HG02870 (cell line): ENCODE measurements around the gene PROK2.

Experiments used
- ATAC-seq: cut with Tn5 transposase; IDR thresholded peaks from one replicate; pipeline ENCODE4 v1.9.1; 2021; ENCODE audit warnings: mild to moderate bottlenecking, moderate library complexity; ENCODE audit not compliant: unreplicated experiment

Gene PROK2

GRCh38 chr3:71751602-71752001 lies 33.3 kb downstream of the PROK2 start:
- no peak for ATAC-seq

GRCh38 chr3:71744738-71745137 lies 40.2 kb downstream of the PROK2 start:
- no peak for ATAC-seq

GRCh38 chr3:71742621-71743020 lies 42.3 kb downstream of the PROK2 start:
- ATAC-seq = no peak

- ATAC-seq = no peak
Measured at GRCh38 chr3:71734881-71735280, 50.1 kb downstream of the PROK2 start.

- ATAC-seq = no peak
Measured at GRCh38 chr3:71733319-71733718, 51.6 kb downstream of the PROK2 start.

GRCh38 chr3:71732637-71733036 lies 52.3 kb downstream of the PROK2 start:
- ATAC-seq = no peak

- no peak for ATAC-seq
Measured at GRCh38 chr3:71728632-71729342, 56.2 kb downstream of the PROK2 start.

- no peak for ATAC-seq
Measured at GRCh38 chr3:71726146-71726545, 58.8 kb downstream of the PROK2 start.

- ATAC-seq = peak; percentile 46
Measured at GRCh38 chr3:71725271-71725991, 59.5 kb downstream of the PROK2 start, which contains the start of gene EIF4E3. EIF4E3 (minus strand) TSS chr3:71725402; CDS start chr3:71725367, 35 bp downstream.

- peak; percentile 41 for ATAC-seq
Measured at GRCh38 chr3:71724584-71725270, 60.2 kb downstream of the PROK2 start.

GRCh38 chr3:71724171-71724453 lies 60.8 kb downstream of the PROK2 start:
- no peak for ATAC-seq

GRCh38 chr3:71723452-71724170 lies 61.3 kb downstream of the PROK2 start:
- ATAC-seq = no peak

- ATAC-seq = no peak
Measured at GRCh38 chr3:71722693-71723092, 62.3 kb downstream of the PROK2 start.
